Measurements from ENCODE around the gene OR2W3.

The OR2W3 gene

DNA sequence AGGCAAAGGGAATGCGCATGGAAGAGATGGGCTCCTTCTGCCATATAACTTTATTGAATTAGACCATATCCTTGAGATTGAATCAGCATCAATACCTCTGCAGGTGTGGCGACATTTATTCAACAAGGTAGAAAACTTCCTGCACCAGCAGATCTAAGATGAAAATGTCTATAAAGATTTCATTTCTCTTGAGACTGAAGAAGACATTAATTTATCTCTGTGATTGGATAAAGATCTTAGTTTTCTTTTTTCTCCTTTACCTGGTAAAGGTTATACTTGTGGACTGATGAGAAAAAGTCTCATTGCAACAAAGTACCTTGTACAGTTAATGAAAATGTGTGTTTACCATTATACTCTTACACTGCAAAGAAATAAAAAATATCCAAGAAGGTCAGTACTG lies 24.6 kb downstream of the OR2W3 start, which contains the start of gene OR2T8:
Gene OR2T8, plus strand, starts transcription at position 301 of the 400 bp plus-strand sequence. CDS start 766 bp downstream, outside the sequence.
- no peak for DNase-seq (ENCODE audit: low spot score)

DNA sequence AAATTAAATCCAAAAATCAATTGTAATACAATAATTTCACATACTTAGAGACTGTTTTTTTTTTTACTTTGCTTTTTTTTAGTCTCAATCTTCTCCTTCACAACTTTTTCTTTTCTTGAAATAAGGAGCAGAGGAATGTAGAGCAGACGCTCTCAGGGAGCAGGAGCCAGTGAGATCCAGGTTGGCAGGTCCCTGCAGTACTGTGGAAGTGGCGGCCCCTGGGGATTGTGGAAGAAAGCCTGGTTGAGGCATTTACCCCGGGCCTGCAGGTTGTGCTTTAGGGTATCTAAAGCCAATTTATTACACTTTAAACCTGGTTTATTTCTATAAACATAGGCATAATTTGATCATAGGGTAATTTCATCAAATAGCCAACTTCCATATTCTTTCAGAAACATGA lies 28.6 kb downstream of the OR2W3 start:
- no peak for DNase-seq (ENCODE audit: low spot score)

DNA sequence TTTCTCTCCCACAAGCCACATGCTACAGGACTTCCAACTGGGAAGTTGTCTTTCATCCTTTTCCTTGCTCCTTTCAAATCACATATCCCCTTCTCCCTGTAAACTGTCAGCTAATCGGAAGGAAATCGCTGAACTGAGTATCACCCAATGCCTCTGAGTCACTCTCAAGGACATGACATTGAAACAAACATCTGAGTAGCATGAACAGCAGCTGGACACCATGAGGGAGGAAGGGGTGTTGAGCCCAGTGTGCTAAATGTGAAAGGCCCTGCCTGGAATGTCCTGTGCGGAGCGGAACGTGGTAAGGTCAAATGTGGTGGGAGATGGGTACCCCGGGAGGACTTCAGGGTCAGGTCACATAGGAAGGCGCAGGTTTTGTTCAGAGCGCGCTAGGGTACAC lies 29.5 kb downstream of the OR2W3 start, which contains the start of gene OR2AJ1:
Gene OR2AJ1, plus strand, starts transcription at position 22 of the 400 bp plus-strand sequence. CDS start 8,880 bp downstream, outside the sequence.
- no peak for DNase-seq (ENCODE audit: low spot score)

DNA sequence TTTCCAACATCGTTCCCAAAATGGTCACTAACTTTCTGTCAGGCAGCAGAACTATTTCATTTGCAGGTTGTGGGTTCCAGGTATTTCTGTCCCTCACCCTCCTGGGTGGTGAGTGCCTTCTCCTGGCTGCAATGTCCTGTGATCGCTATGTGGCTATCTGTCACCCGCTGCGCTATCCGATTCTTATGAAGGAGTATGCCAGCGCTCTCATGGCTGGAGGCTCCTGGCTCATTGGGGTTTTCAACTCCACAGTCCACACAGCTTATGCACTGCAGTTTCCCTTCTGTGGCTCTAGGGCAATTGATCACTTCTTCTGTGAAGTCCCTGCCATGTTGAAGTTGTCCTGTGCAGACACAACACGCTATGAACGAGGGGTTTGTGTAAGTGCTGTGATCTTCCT lies 38.6 kb downstream of the OR2W3 start:
- DNase-seq (ENCODE audit: low spot score): no peak

DNA sequence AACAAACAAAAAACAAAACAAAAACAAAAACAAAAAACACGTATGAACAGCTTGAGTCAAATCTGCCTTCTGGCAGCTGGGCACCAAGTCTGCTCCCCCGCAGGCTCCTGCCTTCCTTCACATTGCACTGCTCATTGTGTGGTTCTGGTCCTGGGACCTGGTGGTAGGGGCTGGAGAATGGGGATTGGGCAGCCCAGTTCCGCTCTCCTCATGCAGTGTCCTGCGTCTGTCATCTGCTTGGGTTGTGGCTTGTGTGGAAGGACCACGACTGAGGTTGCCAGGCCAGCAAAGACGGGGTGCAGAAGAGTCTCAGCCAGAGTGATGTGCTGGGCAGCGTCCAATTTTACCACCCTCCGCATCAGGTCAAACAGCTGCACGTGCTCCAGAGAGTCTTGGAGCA lies 40.4 kb downstream of the OR2W3 start:
- no peak for DNase-seq (ENCODE audit: low spot score)

DNA sequence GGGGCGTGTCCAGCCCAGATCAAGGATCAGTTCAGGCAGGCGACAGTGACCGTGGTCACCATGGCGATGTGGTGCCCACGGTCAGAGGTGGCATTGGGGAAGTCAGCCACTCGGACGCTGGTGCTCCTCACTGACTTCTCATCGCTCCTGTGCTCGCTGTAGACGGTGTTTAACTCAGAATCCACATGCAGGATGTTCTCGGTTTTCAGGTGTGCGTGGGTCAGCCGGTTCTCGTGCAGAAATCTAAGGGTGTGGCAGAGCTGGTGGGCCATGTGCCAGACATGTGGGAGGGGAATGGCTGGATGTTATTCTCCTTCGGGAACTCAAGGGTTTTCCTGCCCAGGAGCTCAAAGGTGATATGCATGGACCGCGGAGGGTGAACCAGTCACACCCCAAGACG lies 41.0 kb downstream of the OR2W3 start:
- no peak for DNase-seq (ENCODE audit: low spot score)

DNA sequence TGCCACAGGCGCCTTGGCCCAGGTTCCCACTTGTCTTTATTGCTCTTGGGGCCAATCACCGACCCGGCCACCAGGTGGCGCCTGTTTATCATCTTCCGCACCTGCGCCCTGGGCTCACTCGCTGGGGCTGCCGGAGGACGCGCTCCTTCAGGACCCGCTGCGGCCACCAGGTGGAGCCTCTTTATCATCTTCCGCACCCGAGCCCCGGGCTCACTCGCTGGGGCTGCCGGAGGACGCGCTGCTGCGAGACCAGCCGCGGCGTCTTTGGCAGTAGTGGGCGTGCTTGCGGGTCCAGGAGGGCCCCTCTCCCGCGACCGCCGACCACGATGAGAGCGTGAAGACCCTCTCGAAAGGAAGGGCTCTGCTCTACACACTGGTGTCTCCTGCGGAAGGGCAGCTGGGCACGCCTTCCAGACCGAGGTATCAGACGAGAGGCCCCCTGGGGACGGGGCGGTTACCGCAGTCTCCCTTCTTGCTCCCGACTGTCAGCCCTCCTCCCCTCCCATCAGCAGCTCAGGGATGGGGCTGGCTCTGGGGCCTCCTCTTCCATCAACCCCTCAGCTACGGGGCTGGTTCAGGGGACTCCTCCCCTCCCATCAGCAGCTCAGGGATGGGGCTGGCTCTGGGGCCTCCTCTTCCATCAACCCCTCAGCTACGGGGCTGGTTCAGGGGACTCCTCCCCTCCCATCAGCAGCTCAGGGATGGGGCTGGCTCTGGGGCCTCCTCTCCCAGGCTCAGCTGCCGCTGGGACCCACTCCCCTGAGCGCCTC lies 41.8 kb downstream of the OR2W3 start:
- DNase-seq (ENCODE audit: low spot score): peak; percentile 95

DNA sequence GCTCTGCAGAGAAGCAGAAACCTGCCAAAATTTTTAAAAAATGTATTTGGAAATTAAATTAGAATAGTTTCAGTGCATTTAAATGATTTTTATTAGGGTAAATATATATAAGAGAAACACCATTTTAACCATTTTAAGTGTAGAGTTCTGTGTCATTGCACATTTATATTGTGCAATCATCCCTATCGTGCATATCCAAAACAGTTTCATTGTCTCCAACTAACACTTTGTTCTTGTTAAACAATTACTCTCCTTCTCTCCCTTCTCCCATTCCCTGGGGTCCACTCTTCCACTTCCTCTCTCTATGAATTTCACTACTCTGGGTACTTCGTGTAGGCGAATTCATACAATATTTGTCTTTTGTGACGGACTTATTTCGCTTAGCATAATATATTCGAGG lies 47.2 kb downstream of the OR2W3 start:
- DNase-seq (ENCODE audit: low spot score): no peak

All from hematopoietic multipotent progenitor cell treated with erythropoietin and hydrocortisone succinate and interleukin-3 and kit ligand, for 15 days (in vitro differentiated cells).